Measurements from ENCODE around the gene MBOAT2.
"Not testable (repeated sequence)": the region's sequence is repeated elsewhere in the genome, so short reads cannot be mapped to it uniquely, and the experiment has no call there.

Gene MBOAT2

DNA sequence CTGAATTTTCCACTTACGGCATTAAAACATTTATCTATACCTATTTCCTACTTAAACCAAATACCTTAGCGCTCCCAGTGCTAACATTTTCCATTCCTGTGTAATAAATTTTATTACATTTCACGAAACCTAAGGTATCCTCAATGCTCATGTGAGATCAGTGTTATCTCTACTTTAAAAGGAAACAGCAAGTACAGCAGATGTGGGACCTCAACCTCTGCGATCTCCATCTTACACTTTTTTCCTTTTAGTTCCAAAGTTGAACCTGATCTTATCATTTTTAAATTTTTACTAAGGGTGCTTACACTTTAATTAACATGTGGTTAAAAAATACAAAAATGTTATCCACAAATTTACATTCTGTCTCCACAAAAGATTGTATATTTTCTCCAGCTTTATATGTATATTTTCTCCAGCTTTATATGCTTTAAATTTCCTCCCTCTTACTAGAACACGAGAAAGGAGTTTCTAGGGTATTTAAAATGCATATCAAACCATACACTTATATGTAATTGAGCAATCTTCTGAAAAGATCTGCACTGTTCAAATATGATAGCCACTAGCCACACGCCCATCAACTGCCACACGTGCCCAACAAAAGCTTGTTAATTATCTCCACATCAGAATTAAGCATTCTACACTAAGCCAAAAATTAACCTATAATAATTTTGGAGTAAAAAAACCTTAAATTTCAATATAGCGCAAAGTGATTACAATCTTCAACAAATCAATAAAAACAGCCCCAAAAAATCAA, 38.1 kb downstream of the MBOAT2 start:
- H3K36me3 ChIP-seq (ENCODE audit: control insufficient read depth, insufficient read depth, low read length) = no peaks in the 10 kb centered on the region
- H3K27me3 ChIP-seq (ENCODE audit: control insufficient read depth, insufficient read depth, low read length) = no peaks in the 10 kb centered on the region
- no peak overlapping the region for H3K9ac ChIP-seq (ENCODE audit: low read length)
- H3K4me1 ChIP-seq (ENCODE audit: control insufficient read depth, insufficient read depth, low read length) = no peaks in the 10 kb centered on the region
- no peak overlapping the region for H3K4me3 ChIP-seq (ENCODE audit: low read length)
- no peak overlapping the region for H3K27ac ChIP-seq (ENCODE audit: low read depth, low read length)

DNA sequence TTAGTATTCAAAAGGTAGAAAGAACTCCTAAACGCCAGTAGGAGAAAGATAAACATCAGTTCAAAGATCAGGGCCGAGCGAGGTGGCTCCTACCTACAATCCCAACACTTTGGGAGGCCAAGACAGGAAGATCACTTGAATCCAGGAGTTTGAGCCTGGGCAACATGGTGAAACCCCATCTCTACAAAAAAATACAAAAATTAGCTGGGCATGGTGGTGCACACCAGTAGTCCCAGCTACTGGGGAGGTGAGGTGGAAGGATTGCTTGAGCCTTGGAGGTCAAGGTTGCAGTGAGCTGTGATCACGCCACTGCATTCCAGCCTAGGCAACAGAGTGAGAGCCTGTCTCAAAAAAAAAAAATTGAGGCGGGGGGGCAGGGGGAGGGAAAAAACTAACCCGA, 40.6 kb downstream of the MBOAT2 start:
- Histone ChIP-seq H3K36me3 (ENCODE audit: control insufficient read depth, insufficient read depth, low read length) (no peaks in the 10 kb centered on the region), H3K9ac (ENCODE audit: low read length) (no peak overlapping the region), H3K4me3 (ENCODE audit: low read length) (no peak overlapping the region), H3K27me3 (ENCODE audit: control insufficient read depth, insufficient read depth, low read length) (no peaks in the 10 kb centered on the region), H3K4me1 (ENCODE audit: control insufficient read depth, insufficient read depth, low read length) (no peaks in the 10 kb centered on the region), H3K27ac (ENCODE audit: low read depth, low read length) (no peak overlapping the region)

GRCh38 chr2:8957628-8958027, 45.9 kb downstream of the MBOAT2 start:
- H3K27ac ChIP-seq (ENCODE audit: low read depth, low read length) = no peak overlapping the region
- no peaks in the 10 kb centered on the region for H3K4me1 ChIP-seq (ENCODE audit: control insufficient read depth, insufficient read depth, low read length)
- H3K9ac ChIP-seq (ENCODE audit: low read length) = no peak overlapping the region
- H3K4me3 ChIP-seq (ENCODE audit: low read length) = no peak overlapping the region
- no peaks in the 10 kb centered on the region for H3K36me3 ChIP-seq (ENCODE audit: control insufficient read depth, insufficient read depth, low read length)
- no peaks in the 10 kb centered on the region for H3K27me3 ChIP-seq (ENCODE audit: control insufficient read depth, insufficient read depth, low read length)

DNA sequence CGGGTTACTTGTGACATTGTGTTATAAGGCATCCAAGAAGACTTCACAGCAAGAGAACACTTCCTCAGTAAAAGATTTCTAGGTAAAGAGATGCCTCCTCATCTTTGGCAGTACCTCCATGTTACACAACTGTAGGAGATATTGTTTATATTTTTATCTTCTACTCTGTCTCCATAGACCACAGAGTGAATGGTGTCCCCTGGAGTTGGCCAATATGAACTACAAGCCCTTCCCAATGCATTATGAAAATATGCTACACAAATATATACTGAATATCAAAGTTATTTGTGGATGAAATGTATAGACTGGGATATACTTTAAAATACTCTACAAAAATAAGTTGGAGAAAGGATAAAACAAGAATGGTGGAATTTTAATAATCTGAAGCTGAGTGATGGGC, 46.7 kb downstream of the MBOAT2 start:
- Histone ChIP-seq H3K4me3 (ENCODE audit: low read length) (no peak overlapping the region), H3K27ac (ENCODE audit: low read depth, low read length) (no peak overlapping the region), H3K4me1 (ENCODE audit: control insufficient read depth, insufficient read depth, low read length) (no peaks in the 10 kb centered on the region), H3K27me3 (ENCODE audit: control insufficient read depth, insufficient read depth, low read length) (no peaks in the 10 kb centered on the region), H3K36me3 (ENCODE audit: control insufficient read depth, insufficient read depth, low read length) (no peaks in the 10 kb centered on the region), H3K9ac (ENCODE audit: low read length) (no peak overlapping the region)

DNA sequence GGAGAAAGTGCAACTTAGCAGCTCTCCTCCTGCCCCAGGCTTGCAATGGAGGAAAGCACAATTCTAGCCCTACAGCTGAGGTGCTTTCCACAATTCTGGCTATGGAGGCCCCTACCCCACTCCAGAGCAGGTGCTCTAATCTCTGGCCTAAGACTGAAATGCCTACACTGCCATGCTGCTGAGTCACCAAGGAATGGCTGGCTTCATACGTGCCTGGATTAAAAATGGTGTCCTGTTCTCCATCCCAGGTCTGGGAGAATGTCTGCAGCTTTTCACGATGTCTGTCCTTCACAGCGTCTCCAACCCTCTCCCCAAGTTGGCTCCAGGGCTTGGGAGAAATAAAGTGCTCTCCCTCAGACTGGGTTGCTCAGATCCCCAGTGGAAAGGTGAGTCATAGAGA, 48.5 kb downstream of the MBOAT2 start:
- Histone ChIP-seq H3K27me3 (ENCODE audit: control insufficient read depth, insufficient read depth, low read length) (no peaks in the 10 kb centered on the region), H3K27ac (ENCODE audit: low read depth, low read length) (no peak overlapping the region), H3K4me1 (ENCODE audit: control insufficient read depth, insufficient read depth, low read length) (no peaks in the 10 kb centered on the region), H3K9ac (ENCODE audit: low read length) (no peak overlapping the region), H3K4me3 (ENCODE audit: low read length) (no peak overlapping the region), H3K36me3 (ENCODE audit: control insufficient read depth, insufficient read depth, low read length) (no peaks in the 10 kb centered on the region)

DNA sequence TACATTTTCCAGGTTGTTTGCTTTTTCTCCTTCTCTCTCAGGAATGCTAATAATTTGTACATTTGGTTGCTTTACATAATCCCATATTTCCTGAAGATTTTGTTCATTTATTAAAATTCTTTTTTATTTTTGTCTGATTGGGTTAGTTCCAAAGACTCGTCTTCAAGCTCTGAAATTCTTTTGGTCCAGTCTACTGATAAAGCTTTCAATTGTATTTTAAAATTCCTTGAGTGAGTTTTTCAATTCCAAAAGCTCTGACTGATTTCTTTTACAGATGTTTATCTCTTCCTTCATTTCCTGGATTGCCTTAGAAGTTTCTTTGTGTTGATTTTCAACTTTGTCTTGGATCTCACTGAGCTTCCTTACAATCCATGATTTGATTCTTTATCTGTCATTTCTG, 50.0 kb downstream of the MBOAT2 start:
- no peak overlapping the region for H3K4me3 ChIP-seq (ENCODE audit: low read length)
- no peaks in the 10 kb centered on the region for H3K4me1 ChIP-seq (ENCODE audit: control insufficient read depth, insufficient read depth, low read length)
- H3K36me3 ChIP-seq (ENCODE audit: control insufficient read depth, insufficient read depth, low read length) = no peaks in the 10 kb centered on the region
- H3K27ac ChIP-seq (ENCODE audit: low read depth, low read length) = no peak overlapping the region
- H3K9ac ChIP-seq (ENCODE audit: low read length) = no peak overlapping the region
- H3K27me3 ChIP-seq (ENCODE audit: control insufficient read depth, insufficient read depth, low read length) = no peaks in the 10 kb centered on the region

- Histone ChIP-seq H3K4me1 (ENCODE audit: control insufficient read depth, insufficient read depth, low read length) (no peaks in the 10 kb centered on the region), H3K9ac (ENCODE audit: low read length) (no peak overlapping the region), H3K27ac (ENCODE audit: low read depth, low read length) (no peak overlapping the region)
Observed at GRCh38 chr2:8939486-8940114, 63.9 kb downstream of the MBOAT2 start.

GRCh38 chr2:8938384-8938783, 65.1 kb downstream of the MBOAT2 start:
- H3K4me1 ChIP-seq (ENCODE audit: control insufficient read depth, insufficient read depth, low read length) = no peaks in the 10 kb centered on the region
- no peak overlapping the region for H3K4me3 ChIP-seq (ENCODE audit: low read length)
- no peak overlapping the region for H3K9ac ChIP-seq (ENCODE audit: low read length)
- H3K36me3 ChIP-seq (ENCODE audit: control insufficient read depth, insufficient read depth, low read length) = no peaks in the 10 kb centered on the region
- H3K27me3 ChIP-seq (ENCODE audit: control insufficient read depth, insufficient read depth, low read length) = no peaks in the 10 kb centered on the region
- no peak overlapping the region for H3K27ac ChIP-seq (ENCODE audit: low read depth, low read length)

More at GRCh38 chr2:8939486-8940114, 63.9 kb downstream of the MBOAT2 start:
- no peaks in the 10 kb centered on the region for H3K27me3 ChIP-seq (ENCODE audit: control insufficient read depth, insufficient read depth, low read length)
- no peaks in the 10 kb centered on the region for H3K36me3 ChIP-seq (ENCODE audit: control insufficient read depth, insufficient read depth, low read length)
- no peak overlapping the region for H3K4me3 ChIP-seq (ENCODE audit: low read length)

- Histone ChIP-seq H3K27ac (ENCODE audit: low read depth, low read length) (no peak overlapping the region), H3K4me1 (ENCODE audit: control insufficient read depth, insufficient read depth, low read length) (no peaks in the 10 kb centered on the region), H3K9ac (ENCODE audit: low read length) (no peak overlapping the region), H3K36me3 (ENCODE audit: control insufficient read depth, insufficient read depth, low read length) (no peaks in the 10 kb centered on the region), H3K4me3 (ENCODE audit: low read length) (no peak overlapping the region), H3K27me3 (ENCODE audit: control insufficient read depth, insufficient read depth, low read length) (no peaks in the 10 kb centered on the region)
Observed at GRCh38 chr2:8935982-8936381, 67.5 kb downstream of the MBOAT2 start.

GRCh38 chr2:8934338-8934737, 69.1 kb downstream of the MBOAT2 start:
- no peak overlapping the region for H3K9ac ChIP-seq (ENCODE audit: low read length)
- no peaks in the 10 kb centered on the region for H3K36me3 ChIP-seq (ENCODE audit: control insufficient read depth, insufficient read depth, low read length)
- H3K27ac ChIP-seq (ENCODE audit: low read depth, low read length) = no peak overlapping the region
- no peaks in the 10 kb centered on the region for H3K4me1 ChIP-seq (ENCODE audit: control insufficient read depth, insufficient read depth, low read length)
- H3K27me3 ChIP-seq (ENCODE audit: control insufficient read depth, insufficient read depth, low read length) = no peaks in the 10 kb centered on the region
- no peak overlapping the region for H3K4me3 ChIP-seq (ENCODE audit: low read length)

GRCh38 chr2:8932702-8933101, 70.8 kb downstream of the MBOAT2 start:
- H3K4me1 ChIP-seq (ENCODE audit: control insufficient read depth, insufficient read depth, low read length) = no peaks in the 10 kb centered on the region
- H3K4me3 ChIP-seq (ENCODE audit: low read length) = no peak overlapping the region
- H3K36me3 ChIP-seq (ENCODE audit: control insufficient read depth, insufficient read depth, low read length) = no peaks in the 10 kb centered on the region
- H3K27ac ChIP-seq (ENCODE audit: low read depth, low read length) = no peak overlapping the region
- no peak overlapping the region for H3K9ac ChIP-seq (ENCODE audit: low read length)
- no peaks in the 10 kb centered on the region for H3K27me3 ChIP-seq (ENCODE audit: control insufficient read depth, insufficient read depth, low read length)

DNA sequence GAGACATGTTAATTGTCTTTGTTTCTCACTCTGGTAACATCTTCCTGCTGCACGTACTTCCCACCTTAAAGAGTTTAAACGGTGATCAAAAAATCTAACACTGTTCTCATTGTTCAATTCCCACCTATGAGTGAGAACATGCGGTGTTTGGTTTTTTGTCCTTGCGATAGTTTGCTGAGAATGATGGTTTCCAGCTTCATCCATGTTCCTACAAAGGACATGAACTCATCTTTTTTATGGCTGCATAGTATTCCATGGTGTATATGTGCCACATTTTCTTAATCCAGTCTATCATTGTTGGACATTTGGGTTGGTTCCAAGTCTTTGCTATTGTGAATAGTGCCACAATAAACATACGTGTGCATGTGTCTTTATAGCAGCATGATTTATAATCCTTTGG, 73.3 kb downstream of the MBOAT2 start:
- not testable (repeated sequence) for H3K27me3 ChIP-seq (ENCODE audit: control insufficient read depth, insufficient read depth, low read length); H3K9ac ChIP-seq (ENCODE audit: low read length); H3K27ac ChIP-seq (ENCODE audit: low read depth, low read length); H3K36me3 ChIP-seq (ENCODE audit: control insufficient read depth, insufficient read depth, low read length); H3K4me1 ChIP-seq (ENCODE audit: control insufficient read depth, insufficient read depth, low read length); H3K4me3 ChIP-seq (ENCODE audit: low read length)

- no peaks in the 10 kb centered on the region for H3K4me1 ChIP-seq (ENCODE audit: control insufficient read depth, insufficient read depth, low read length)
- H3K9ac ChIP-seq (ENCODE audit: low read length) = no peak overlapping the region
- no peak overlapping the region for H3K4me3 ChIP-seq (ENCODE audit: low read length)
- H3K36me3 ChIP-seq (ENCODE audit: control insufficient read depth, insufficient read depth, low read length) = no peaks in the 10 kb centered on the region
- H3K27me3 ChIP-seq (ENCODE audit: control insufficient read depth, insufficient read depth, low read length) = no peaks in the 10 kb centered on the region
- no peak overlapping the region for H3K27ac ChIP-seq (ENCODE audit: low read depth, low read length)
Observed at GRCh38 chr2:8929128-8929527, 74.4 kb downstream of the MBOAT2 start.
